ENCODE results near the gene HABP4. TPM values are rescaled to one million over a fixed set of nuclear protein-coding genes. Genes with fewer than 3 reads are reported as not detected.

Gene HABP4
- total RNA-seq, 4 donors from 2014 or later = 18.4 to 24.1 (median 20.8) TPM

DNA sequence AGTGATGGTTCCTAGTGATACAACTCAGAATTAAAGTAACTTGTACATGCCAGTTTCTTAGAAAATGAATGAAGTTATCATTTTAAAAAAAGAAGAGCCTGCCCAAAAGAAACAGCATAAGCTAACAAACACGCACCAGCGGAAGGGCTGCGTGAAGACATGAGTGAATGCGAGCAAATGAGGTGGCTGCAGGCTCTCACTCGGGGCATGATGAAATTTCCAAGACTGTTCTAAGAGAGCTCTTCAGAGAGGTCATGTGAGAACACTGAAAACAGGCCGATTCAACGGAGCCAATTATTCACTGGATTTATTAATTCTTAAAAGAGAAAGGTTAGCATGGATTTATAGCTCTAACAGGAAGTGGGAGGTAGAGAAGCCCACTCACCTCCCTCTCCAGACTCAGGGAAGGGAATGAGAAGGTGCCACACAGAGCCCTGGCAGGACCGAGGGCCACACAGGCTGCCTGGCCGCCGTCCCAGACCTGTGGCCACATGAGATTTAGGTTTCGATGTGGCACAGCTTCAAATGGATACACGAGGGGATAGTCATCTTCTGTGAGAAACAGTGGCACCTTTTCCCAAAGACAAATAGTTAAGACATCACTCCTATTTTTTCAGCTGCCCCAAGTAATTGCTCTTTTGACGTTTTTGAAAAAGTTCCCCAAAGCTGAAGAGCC, 55.5 kb downstream of the HABP4 start:
- WGBS, 2 donors = 33 to 46% methylated on average over 13 of the region's 13 CpGs
- H3K4me1 ChIP-seq = peaks cover 5 to 15% of the 10 kb centered on the region in 2 donors

DNA sequence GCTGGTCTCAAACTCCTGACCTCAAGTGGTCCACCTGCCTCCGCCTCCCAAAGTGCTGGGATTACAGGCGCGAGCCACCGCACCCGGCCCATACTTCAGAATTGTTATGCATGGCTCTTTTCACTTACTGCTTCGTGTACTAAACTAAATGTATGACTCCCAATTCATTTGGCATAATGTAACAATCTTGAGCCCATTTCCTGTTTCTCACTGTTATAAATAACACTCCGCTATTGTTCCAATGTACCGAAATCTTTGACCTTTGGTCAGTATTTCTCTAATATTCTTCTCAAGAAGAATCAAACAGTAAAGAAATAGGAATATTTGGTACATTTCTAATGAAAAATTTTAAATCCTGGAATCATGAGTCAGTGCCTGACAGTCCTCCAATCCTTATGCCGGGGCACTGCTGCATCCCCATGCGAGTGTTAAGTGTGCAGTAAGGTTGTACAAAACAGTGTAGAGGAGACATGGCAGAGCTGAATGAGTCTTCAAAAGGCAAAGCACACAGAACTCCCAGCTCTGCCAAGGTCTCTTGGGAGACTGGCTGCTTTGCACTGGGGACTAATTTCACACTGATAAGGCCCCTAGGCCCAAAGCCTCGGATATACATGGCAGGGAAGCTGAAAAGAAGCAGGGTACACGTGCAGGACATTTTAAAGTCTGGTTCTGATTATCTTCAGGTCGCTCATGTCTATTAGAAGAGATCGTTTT, 58.4 kb downstream of the HABP4 start:
- intact Hi-C loops (cut with DNase I) = loop anchor here (10.0 kb wide), 1 partner anchor 64 kb away; no protein-coding TSS in a partner anchor
- peak overlapping the region in 2 of 3 donors; percentile 7 to 41 for H3K27ac ChIP-seq
- 74 to 83% methylated on average over 14 of the region's 14 CpGs for WGBS, 2 donors

More for the DNA sequence above, 55.5 kb downstream of the HABP4 start:
- Histone ChIP-seq H3K27ac (peak overlapping the region; percentile 50 to 79 (median 67)), H3K36me3 (no peaks in the 10 kb centered on the region), H3K4me3 (replicated peaks in 1 of 3) (no peak overlapping the region), H3K27me3 (no peaks in the 10 kb centered on the region), H3K9me3 (no peaks in the 10 kb centered on the region)
- intact Hi-C loops (cut with DNase I) = loop anchor here (10.0 kb wide), 1 partner anchor 61 kb away; no protein-coding TSS in a partner anchor
- TF ChIP-seq, protein P1, sequence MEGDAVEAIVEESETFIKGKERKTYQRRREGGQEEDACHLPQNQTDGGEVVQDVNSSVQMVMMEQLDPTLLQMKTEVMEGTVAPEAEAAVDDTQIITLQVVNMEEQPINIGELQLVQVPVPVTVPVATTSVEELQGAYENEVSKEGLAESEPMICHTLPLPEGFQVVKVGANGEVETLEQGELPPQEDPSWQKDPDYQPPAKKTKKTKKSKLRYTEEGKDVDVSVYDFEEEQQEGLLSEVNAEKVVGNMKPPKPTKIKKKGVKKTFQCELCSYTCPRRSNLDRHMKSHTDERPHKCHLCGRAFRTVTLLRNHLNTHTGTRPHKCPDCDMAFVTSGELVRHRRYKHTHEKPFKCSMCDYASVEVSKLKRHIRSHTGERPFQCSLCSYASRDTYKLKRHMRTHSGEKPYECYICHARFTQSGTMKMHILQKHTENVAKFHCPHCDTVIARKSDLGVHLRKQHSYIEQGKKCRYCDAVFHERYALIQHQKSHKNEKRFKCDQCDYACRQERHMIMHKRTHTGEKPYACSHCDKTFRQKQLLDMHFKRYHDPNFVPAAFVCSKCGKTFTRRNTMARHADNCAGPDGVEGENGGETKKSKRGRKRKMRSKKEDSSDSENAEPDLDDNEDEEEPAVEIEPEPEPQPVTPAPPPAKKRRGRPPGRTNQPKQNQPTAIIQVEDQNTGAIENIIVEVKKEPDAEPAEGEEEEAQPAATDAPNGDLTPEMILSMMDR (IDR thresholded peaks at IDR 0.05) = no peak
- no peak for TF ChIP-seq POLR2A (IDR thresholded peaks at IDR 0.05)
- peak; percentile 75 to 78 for DNase-seq

DNA sequence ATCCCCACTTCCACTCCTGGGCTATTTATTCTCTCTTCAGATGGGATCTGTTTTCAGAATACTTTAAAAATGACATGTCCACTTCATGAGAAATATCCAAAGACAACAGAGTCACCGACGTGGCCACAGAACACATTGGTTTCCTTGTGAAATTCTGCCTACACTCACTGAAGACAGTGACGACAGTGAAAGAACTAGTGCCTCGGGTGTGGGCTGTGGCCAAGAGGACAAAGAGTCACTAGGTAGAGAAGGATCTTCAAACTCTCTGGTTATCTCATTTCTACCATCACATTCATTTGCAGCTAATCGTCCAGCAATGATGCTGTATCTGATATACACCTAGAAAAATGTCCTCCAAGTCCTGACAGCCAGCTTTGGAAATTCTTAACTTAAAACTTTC, 59.1 kb downstream of the HABP4 start:
- Histone ChIP-seq H3K9me3 (no peaks in the 10 kb centered on the region), H3K27ac (peak overlapping the region in 1 of 3 donors; percentile 41), H3K36me3 (no peaks in the 10 kb centered on the region), H3K4me1 (peaks cover 12 to 25% of the 10 kb centered on the region in 2 donors), H3K27me3 (no peaks in the 10 kb centered on the region), H3K4me3 (replicated peaks in 1 of 3) (no peak overlapping the region)
- no peak for DNase-seq
- intact Hi-C loops (cut with DNase I) = loop anchor here (10.0 kb wide), 1 partner anchor 64 kb away; no protein-coding TSS in a partner anchor
- WGBS, 2 donors = 91 to 92% methylated on average over 5 of the region's 5 CpGs
- no peak for TF ChIP-seq POLR2A (IDR thresholded peaks at IDR 0.05)
- TF ChIP-seq, protein P1 (IDR thresholded peaks at IDR 0.05) = no peak

More for the DNA sequence above, 58.4 kb downstream of the HABP4 start:
- DNase-seq = no peak
- Histone ChIP-seq H3K27me3 (no peaks in the 10 kb centered on the region), H3K9me3 (no peaks in the 10 kb centered on the region), H3K4me1 (peaks cover 7 to 18% of the 10 kb centered on the region in 2 donors), H3K36me3 (no peaks in the 10 kb centered on the region), H3K4me3 (replicated peaks in 1 of 3) (no peak overlapping the region)
- no peak for TF ChIP-seq POLR2A (IDR thresholded peaks at IDR 0.05)
- TF ChIP-seq, protein P1 (IDR thresholded peaks at IDR 0.05) = no peak

DNA sequence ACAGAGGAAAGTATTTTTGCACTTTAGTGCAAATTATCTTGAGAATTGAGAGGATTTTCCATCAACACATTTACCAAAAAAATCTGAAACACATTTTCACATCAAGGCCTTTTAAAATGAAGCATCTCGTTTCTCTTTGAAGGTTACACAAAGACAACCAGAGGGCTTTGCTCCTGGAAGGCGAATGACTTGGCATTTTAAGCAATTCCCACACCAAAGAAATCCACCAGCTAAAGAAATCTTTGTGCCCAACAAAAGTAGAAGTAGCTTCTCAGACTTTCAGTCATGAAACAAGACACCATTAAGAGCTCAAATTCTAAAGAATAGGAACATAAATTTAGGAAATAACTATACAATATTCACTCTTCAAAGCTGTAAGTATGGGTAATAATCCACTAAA, 59.9 kb downstream of the HABP4 start:
- intact Hi-C loops (cut with DNase I) = loop anchor here (10.0 kb wide), 2 partner anchors 55 to 65 kb away; no protein-coding TSS in a partner anchor
- no peaks in the 10 kb centered on the region for H3K36me3 ChIP-seq
- no peaks in the 10 kb centered on the region for H3K9me3 ChIP-seq
- 81 to 85% methylated on average over 2 of the region's 2 CpGs for WGBS, 2 donors
- H3K27ac ChIP-seq = no peak overlapping the region
- TF ChIP-seq, protein P1 (IDR thresholded peaks at IDR 0.05) = no peak
- TF ChIP-seq POLR2A (IDR thresholded peaks at IDR 0.05) = no peak
- H3K4me3 ChIP-seq (replicated peaks in 1 of 3) = no peak overlapping the region
- no peak for DNase-seq
- peaks cover 12 to 30% of the 10 kb centered on the region in 2 donors for H3K4me1 ChIP-seq
- H3K27me3 ChIP-seq = no peaks in the 10 kb centered on the region
